ENCODE results near the gene CAMLG. TPM values are rescaled to one million over a fixed set of nuclear protein-coding genes. Genes with fewer than 3 reads are reported as not detected.

CAMLG gene
- total and polyA plus RNA-seq, 2 of the 13 experiments (the other 11 are each of a cell fraction or from before 2014, with no cell fraction given) = 14.2 to 19.8 TPM

- peak; percentile 97 for TF ChIP-seq ZGPAT (CRISPR knock-in tag; IDR thresholded peaks at IDR 0.05)
- peak; percentile 93 for TF ChIP-seq ZNF614 (CRISPR knock-in tag; IDR thresholded peaks at IDR 0.05; ENCODE audit: borderline replicate concordance)
- TF ChIP-seq HOXD1 (CRISPR knock-in tag; IDR thresholded peaks at IDR 0.05) = peak; percentile 58
- no peak for TF ChIP-seq ZNF484 (CRISPR knock-in tag; IDR thresholded peaks at IDR 0.05; ENCODE audit: borderline replicate concordance, low read depth)
- peak; percentile 49; the same call in 1 of the 2 replicates for TF ChIP-seq SOX5 (CRISPR knock-in tag; IDR thresholded peaks at IDR 0.05; ENCODE audit: borderline replicate concordance)
- no peak for TF ChIP-seq PCBP1 (IDR thresholded peaks at IDR 0.05; ENCODE audit: borderline replicate concordance, low read depth, low read length)
- TF ChIP-seq ATAD3A (CRISPR knock-in tag; IDR thresholded peaks at IDR 0.05) = no peak
- TF ChIP-seq CBX2 (IDR thresholded peaks at IDR 0.05; ENCODE audit: low read depth, low read length) = no peak
- TF ChIP-seq CBX2 (CRISPR knock-in tag; IDR thresholded peaks at IDR 0.05; ENCODE audit: low read depth) = no peak
- TF ChIP-seq ZNF546 (CRISPR knock-in tag; conservative IDR thresholded peaks at IDR 0.05) = peak; percentile 73
- TF ChIP-seq JUND (CRISPR knock-in tag; IDR thresholded peaks at IDR 0.05) = no peak
- TF ChIP-seq RBFOX2 (IDR thresholded peaks at IDR 0.05; ENCODE audit: low read depth, low read length) = peak; percentile 96
- TF ChIP-seq ZNF775 (CRISPR knock-in tag; IDR thresholded peaks at IDR 0.05; ENCODE audit: borderline replicate concordance) = peak; percentile 35; the same call in 1 of the 2 replicates
- TF ChIP-seq KDM2A (CRISPR knock-in tag; IDR thresholded peaks at IDR 0.05; ENCODE audit: borderline replicate concordance, low read depth) = peak; percentile 97
- TF ChIP-seq ZNF781 (CRISPR knock-in tag; IDR thresholded peaks at IDR 0.05; ENCODE audit: borderline replicate concordance, not compliant biosample characterization) = peak; percentile 82
- TF ChIP-seq ZNF646 (CRISPR knock-in tag; IDR thresholded peaks at IDR 0.05) = no peak
- TF ChIP-seq ZNF331 (CRISPR knock-in tag; IDR thresholded peaks at IDR 0.05) = peak; percentile 91
- peak; percentile 89 for TF ChIP-seq TP53 (CRISPR knock-in tag; conservative IDR thresholded peaks at IDR 0.05)
- TF ChIP-seq ZNF652 (CRISPR knock-in tag; IDR thresholded peaks at IDR 0.05; ENCODE audit: borderline replicate concordance, low read depth) = 0 out of 2 replicates have a peak, but pooled peaks have one; percentile 22
Observed at GRCh38 chr5:134758504-134759341, 20.4 kb downstream of the CAMLG start, which contains the start of gene DDX46 (continued).
